Fibroblast of skin of left quadriceps (primary cell): ENCODE data around the gene NBEA.

Experiments used
- DNase-seq, 2 experiments: peaks; one replicate each; pipeline ENCODE4 v3.0.0-alpha.2; 2013; ENCODE audit warnings: low read depth in 2 of 2

Gene NBEA

DNA sequence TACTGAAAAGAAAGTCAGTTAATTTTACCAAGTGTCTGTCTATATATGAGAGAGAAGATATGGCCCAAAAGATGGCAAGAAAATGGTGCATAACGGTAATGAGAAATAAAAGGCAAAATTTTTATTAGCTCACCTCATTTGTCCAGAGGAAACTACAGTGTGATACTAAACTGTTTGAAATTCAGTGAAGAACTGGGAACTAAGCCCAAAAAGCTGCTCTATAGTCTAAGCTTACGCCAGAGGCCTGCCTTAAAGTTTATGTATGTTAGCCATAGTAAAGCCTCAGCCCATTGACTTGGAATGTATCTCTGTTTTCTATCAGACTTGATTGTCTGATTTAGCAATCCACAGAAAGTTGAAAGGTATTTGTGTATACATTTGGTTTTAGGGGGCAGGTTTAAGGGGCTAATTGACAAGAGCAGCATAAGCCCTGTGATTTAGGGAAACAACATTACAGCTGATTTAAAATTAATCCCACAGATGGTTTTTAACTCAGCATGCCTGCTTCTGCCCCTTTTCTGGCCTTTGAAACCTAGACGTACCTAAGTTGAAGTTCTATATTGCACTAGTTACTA, 625.4 kb downstream of the NBEA start:
- no peak for DNase-seq

- no peak for DNase-seq
Observed at GRCh38 chr13:35573639-35574038, 631.6 kb downstream of the NBEA start.

GRCh38 chr13:35592457-35592856, 650.4 kb downstream of the NBEA start:
- DNase-seq = no peak

- DNase-seq = no peak
Observed at GRCh38 chr13:35593651-35594050, 651.6 kb downstream of the NBEA start.

DNA sequence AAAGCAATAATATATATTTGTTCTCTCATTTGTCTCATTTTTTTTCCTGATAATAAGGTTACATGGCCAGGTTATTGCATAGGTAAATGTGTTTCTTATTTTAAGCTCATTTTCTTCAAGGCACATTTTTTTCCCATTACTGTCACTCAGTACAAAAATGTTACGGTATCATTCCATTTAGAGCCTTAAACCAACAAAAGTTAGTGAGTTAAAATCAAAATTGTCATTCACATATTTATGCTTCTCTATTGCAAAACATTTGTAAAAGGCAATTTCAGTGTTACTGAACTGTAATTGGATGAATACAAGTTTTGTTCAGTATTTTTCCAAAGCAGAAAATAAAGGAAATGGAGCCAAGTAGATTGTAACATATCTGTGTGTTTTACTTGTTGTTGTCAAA, 652.0 kb downstream of the NBEA start:
- DNase-seq = no peak

- no peak for DNase-seq
Observed at GRCh38 chr13:35595181-35595580, 653.1 kb downstream of the NBEA start.

- DNase-seq = no peak
Observed at GRCh38 chr13:35596321-35597030, 654.4 kb downstream of the NBEA start.

DNA sequence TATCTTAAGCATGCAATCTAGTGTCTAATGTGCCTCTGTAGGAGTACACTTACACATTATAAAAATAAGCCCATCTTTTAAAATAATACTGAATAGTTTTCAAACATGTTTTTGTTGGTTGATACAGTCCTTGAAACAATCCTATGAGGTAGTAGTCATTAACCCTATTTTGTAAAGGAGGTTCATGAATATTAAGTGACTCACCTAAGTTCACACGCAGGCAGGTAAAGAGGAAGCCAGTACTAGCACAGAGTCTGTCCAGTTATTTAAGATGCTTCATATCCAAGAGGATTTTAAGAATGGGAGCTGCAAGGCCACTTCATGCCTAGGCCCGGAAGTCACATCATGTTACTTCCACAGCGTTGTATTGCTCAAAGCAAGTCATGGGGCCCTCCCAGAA, 655.4 kb downstream of the NBEA start:
- no peak for DNase-seq

DNA sequence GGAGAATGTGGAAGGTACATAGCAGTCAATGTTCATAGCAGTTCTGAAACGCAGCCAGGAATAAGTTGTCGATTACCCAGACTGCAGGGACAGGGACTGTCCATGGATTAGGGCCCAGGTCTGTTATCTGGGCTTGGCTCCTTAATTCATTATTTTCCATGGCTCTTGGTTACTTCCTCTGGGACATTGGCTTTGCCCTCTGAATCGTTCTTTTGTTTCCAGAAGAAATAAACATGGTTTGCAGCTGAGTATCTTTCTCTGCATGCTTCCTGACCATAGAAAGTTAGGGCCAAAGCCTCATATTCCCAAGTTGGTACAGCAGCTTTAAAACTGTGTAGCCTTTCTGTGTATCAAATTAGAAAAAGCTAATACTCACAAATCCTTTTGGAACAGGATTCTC, 656.2 kb downstream of the NBEA start:
- DNase-seq = no peak

DNA sequence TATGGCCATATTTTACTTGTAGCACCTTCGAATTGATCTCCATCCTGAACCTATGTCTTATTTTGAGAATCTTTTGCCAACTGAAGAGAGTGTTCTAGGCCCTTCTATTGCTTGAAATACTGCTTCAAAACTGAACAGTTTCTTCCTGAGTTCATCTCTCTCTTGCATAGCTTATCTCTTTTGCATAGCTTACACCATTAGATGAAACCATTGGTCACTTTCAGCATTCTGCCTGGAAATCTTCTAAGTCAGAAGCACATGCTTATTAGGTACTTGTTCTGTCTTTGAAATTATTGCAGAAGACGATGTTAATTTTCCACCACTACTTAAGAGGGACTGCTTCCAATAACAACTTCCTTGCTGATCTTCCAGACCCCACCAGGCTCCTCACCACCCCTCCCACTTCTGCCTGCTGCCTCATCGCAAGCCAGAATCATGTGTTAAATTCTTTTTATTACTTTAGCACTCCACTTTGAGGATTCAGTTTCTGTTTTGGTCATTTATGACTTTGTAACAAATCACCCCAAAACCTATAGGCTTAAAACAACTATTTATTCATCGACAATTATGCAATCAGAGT, 656.8 kb downstream of the NBEA start:
- no peak for DNase-seq

DNA sequence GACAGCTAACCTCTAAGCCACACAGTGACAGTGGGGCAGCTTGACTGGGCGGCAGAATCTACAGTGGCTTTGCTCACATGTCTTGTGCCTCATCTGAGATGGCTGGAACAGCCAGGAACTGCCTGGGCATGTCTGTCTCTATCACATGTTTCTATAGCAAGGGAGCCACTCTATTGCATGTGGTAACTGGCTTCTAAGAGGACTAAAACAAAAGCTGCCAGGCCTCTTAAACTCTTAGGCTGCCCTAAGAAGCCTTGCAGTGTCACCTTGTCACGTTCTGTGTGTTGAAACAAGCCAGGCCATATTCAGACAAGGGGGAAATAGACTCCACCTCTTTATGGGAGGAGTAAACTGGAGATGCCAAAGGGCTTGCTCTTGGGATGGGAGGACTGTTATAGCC, 657.3 kb downstream of the NBEA start:
- no peak for DNase-seq

GRCh38 chr13:35600137-35600536, 658.1 kb downstream of the NBEA start:
- DNase-seq = peak; percentile 17 to 29

- DNase-seq = no peak
Observed at GRCh38 chr13:35603593-35604285, 661.7 kb downstream of the NBEA start.

GRCh38 chr13:35614666-35615065, 672.6 kb downstream of the NBEA start:
- DNase-seq = no peak

DNA sequence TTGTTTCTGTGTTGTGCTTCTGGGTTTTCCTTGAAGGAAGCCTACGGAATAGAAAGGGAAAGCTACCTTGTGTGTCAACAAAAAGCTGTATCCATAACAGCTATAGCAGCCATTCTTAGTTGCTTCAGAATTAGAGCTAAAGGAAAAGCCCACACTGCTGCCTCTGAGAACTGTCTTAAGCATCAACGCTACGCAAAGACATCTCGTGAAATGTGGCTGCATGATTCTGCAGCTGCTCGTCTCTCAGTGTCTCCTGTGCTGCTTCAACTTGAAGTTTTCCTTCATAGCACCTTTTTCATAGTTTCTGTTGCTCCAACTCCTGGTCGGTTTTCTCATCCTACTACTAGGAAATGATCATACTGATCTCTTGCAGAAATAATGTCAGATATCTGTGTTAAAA, 675.4 kb downstream of the NBEA start:
- DNase-seq = no peak

DNA sequence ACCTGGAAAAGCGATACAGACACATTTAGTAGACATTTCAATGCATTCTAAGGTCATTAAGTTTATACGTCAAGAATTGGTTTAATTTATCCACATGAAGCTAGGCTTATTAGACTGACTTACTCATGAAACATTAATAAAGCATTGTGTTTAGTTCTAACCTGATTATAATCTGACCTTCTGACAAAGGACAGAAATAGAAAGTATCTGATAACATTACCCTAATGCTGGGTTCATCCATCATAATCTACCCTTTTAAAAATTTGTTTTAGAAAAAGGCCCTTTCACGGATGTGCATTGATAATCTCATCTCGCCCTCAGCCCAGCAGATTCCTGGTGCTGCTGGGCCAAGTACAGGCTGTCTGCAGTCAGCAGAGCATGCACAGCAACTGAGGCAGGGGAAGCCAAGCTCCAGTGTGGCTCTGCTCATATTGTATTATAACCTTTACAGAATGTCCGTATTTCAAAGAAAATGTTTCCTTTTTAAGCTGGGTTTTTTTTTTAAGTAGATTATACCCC, 676.6 kb downstream of the NBEA start:
- DNase-seq = no peak

GRCh38 chr13:35621989-35622388, 679.9 kb downstream of the NBEA start:
- DNase-seq = no peak

DNA sequence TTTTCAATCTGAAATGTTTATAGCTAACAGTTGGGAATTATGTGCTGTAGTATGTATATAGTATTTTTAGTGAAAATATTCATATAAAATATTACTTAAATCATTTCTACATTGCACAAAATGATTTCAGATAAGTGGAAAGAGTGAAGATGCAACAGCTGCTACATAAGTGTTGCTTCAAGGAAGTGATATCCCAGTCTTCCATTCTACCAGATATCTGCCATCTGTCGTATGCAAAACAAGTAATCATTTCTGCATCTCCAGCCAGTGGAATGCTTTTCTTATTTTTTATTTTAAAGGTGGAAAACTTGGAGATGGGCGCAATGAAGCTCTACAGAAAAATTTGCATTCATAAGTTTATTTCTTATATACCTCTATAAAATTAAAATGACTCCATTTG, 687.0 kb downstream of the NBEA start:
- DNase-seq = no peak

DNA sequence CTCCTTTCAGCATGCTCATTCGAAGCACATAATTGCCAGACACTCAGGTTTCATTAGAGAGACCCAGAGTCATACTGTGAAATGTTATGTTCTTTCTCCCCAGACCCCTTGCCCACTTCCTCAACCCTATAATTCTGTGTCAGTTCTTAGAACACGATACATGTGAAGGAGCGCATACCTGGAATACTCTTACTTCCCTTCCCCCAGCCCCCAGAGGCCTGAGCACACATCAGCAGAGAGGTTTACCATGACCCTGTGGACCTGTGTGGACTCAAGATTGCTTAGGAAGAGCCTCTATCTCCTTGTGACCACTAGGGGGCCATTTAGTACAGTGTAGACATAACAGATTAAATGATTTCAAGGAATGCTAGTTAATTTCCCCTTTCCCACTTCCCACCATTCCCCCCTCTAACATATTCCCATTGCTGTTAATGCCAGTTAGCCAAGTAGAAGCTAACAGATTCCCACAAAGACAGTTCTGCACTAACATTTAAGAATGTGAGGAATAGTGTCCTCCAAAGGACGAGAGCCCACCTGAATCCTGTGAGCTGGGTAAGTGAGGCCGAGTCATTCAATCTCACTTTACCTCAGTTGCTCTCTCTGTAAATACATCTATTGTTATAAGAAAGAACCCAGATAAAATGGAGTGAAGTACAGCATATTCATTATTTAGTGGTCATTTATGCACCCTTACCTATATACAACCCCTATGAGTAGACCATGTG, 688.6 kb downstream of the NBEA start:
- DNase-seq = peak; percentile 41 to 48

GRCh38 chr13:35631666-35632065, 689.6 kb downstream of the NBEA start:
- DNase-seq = no peak

DNA sequence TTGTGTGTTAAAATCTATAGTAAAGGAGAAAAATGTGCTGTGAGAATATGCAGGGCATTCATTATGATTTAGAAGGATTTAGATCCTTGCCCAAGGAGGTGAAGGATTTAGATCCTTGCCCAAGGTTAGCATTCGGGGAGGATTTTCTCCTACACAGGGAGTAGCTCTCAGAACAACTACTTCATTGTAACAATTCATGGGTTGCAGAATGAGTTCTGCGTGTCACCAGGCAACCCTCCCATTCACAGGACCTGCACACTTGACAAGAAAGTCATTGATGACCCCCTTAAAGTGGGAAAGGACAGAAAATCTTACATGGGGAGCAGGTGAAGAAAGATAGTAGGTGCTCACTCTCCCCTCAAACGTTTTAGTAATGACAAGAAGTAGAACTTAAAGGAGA, 701.6 kb downstream of the NBEA start:
- no peak for DNase-seq
